Ramos (cell line): ENCODE data around the gene HRH1.
"Not testable (repeated sequence)": the region's sequence is repeated elsewhere in the genome, so short reads cannot be mapped to it uniquely, and the experiment has no call there.

Experiments used
- in situ Hi-C: fragments of 300-500 bp; cut with MboI; formaldehyde crosslinking; loops from one replicate; pipeline ENCODE4 v1.14.3; 2022; ENCODE audit warnings: low sequenced_read_pairs; ENCODE audit not compliant: unreplicated experiment

HRH1 gene

GRCh38 chr3:11168881-11169805 is 14.8 kb downstream of the HRH1 start:
- in situ Hi-C loops: no loop called here

GRCh38 chr3:11170052-11170770 is 15.9 kb downstream of the HRH1 start:
- in situ Hi-C loops: no loop called here

- in situ Hi-C loops: no loop called here
These were observed 17.9 kb downstream of the HRH1 start for GRCh38 chr3:11172096-11172690.

GRCh38 chr3:11173828-11174465 is 19.7 kb downstream of the HRH1 start:
- in situ Hi-C loops: no loop called here

- in situ Hi-C loops: no loop called here
These were observed 24.1 kb downstream of the HRH1 start for GRCh38 chr3:11178421-11178820.

GRCh38 chr3:11184328-11184969 is 30.2 kb downstream of the HRH1 start:
- in situ Hi-C loops: not testable (repeated sequence)

- in situ Hi-C loops: no loop called here
These were observed 30.9 kb downstream of the HRH1 start for GRCh38 chr3:11185144-11185543.

GRCh38 chr3:11185564-11186317 is 31.4 kb downstream of the HRH1 start:
- in situ Hi-C loops: no loop called here

GRCh38 chr3:11186318-11186692 is 32.0 kb downstream of the HRH1 start:
- in situ Hi-C loops: no loop called here

- in situ Hi-C loops: no loop called here
These were observed 32.5 kb downstream of the HRH1 start for GRCh38 chr3:11186771-11187191.

- in situ Hi-C loops: no loop called here
These were observed 33.4 kb downstream of the HRH1 start for GRCh38 chr3:11187681-11188080.

- in situ Hi-C loops: no loop called here
These were observed 33.9 kb downstream of the HRH1 start for GRCh38 chr3:11188231-11188630.

GRCh38 chr3:11195201-11195600 is 40.9 kb downstream of the HRH1 start:
- in situ Hi-C loops: no loop called here

- in situ Hi-C loops: no loop called here
These were observed 41.5 kb downstream of the HRH1 start for GRCh38 chr3:11195721-11196332.

GRCh38 chr3:11197484-11197883 is 43.2 kb downstream of the HRH1 start:
- in situ Hi-C loops: no loop called here

GRCh38 chr3:11198070-11198469 is 43.8 kb downstream of the HRH1 start:
- in situ Hi-C loops: no loop called here

GRCh38 chr3:11198495-11198894 is 44.2 kb downstream of the HRH1 start:
- in situ Hi-C loops: no loop called here

- in situ Hi-C loops: no loop called here
These were observed 45.9 kb downstream of the HRH1 start for GRCh38 chr3:11199902-11200845.
